Occipital lobe (tissue), 3 donors: Measurements from ENCODE around the gene RPL35. TPM values are rescaled to one million over a fixed set of nuclear protein-coding genes. Genes with fewer than 3 reads are reported as not detected.

Source experiments
- DNase-seq: peaks from one replicate; lab custom pipeline; 2025; lab: John Stamatoyannopoulos, UW
- small RNA-seq: library from RNA; depleted of rRNA; stranded (forward); fragments of <200 nt; gene quantifications from one replicate; pipeline ENCODE3, GENCODE V24; 2014
- total RNA-seq: library from RNA; depleted of rRNA; stranded (reverse); fragments of >200 nt; gene quantifications from one replicate; pipeline ENCODE4 v1.2.3, GENCODE V29; 2014

Gene RPL35
- total RNA-seq, 1 donor from 2014 or later: 686 TPM

DNA sequence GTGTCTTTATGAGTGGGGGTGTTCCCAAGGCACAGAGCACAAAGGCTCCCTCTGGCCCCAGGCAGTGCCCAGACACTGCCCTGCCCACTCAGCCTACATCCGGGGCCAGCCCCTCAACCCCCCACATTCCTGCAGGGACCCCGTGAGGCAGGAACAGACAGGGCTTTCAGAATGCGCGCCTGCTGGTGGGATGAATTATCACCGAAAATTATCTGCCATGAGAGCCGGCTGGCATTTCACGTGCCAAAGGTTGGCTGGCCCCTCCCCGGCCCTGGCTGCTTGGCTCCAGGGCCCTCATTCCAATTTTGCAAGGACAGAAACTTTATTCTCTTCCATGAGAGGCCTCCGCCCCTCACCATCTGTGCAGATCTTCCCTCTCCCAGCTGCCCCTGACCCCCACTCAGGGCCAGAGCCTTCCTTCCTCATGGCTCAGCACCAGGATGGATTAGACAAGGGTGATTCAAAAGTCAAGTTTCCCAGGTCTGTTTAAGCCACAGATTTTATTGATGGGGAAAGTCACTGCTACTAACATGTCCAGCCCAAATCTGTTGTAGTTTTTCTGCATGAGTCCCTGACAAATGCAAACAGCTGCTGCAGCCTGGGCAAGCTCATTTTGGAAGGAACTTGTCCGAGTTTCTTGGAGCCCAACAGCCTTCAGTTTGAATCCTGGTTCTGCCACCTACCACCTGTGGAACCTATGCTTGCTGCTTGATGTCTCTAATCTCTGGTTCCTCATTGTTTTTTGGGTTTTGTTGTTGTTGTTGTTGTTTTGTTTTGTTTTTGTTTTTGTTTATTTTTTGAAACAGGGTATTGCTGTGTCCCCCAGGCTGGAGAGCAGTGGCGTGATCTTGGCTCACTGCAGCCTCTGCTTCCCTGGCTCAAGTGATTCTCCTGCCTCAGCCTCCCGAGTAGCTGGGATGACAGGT is 40.8 kb downstream of the RPL35 start:
- no peak for DNase-seq

DNA sequence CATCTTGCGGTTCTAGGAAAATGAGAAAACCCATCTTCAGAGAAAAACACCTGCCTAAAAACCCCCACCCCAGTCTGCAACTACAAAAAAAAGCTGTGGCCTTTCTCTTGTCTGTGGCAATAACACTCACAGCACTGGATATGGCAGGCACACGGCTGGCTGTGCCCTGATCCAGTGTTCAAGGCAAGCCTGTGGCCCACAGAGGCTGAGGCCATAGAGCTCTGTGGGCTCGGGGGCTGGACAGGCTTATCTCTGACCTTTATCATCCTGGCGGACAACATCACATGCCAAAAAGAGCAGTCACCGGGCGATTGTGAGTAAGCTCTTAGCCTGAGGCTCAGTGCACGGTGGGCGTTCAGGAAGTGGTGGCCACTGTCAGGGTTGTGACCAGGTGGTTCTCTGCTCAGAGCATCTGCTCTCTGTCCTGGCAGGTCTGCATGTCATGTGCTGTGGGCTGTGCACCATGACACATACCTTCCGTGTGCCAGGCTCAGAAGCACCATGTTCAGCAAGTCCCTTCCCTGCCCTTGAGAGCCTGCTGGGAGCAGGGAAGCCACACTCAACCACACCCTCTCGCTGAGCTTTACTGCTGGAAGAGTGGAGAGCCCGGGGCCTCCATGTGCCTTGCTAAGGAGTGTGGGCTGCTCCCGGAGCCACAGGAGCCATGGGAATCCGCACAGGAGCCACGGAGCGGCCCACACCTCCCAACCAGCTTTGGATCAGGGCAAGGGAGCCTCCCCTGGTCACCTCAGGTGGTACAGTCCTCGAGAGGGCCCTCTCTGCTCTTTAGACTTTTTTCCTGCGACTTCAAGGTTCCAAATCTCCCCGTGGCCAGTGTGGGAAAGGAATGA is 43.1 kb downstream of the RPL35 start:
- DNase-seq: no peak

DNA sequence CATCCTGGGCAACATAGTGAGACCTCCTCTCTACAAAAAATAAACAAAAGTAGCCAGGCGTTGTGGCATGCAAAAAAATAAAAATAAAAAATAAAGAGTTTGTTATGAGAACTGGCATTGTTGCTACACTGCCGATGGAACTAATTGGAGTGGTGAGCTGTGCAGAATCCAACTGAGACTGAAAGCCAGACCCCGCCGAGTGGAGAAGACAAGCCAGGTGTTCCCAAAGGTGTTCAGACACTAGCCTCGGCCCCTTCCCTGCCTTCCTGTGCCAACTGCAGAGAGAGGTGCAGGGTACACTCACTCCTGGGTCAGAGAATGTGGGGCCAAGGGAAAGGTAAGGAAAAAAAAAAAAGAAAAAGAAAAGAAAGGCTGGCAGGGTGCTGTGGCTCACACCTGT is 46.2 kb downstream of the RPL35 start:
- DNase-seq: no peak

DNA sequence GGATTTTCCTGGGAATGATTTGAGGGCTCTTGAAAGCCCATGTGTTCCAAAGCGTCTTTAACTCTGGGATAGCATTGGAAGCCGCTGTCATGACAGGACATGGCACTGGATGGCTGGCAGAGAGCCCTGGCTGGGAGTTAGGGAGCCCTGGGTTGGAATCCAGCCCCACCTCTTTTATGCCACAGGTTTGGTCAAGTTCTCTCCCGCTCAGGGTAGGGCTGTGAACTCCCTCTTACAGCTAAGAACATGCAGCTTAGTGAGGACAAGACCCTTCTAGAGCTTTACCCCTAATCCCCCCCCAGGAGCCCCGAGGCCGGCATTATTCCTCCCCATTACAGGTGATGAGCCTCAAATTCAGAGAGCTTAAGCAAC is 47.6 kb downstream of the RPL35 start:
- DNase-seq: no peak

DNA sequence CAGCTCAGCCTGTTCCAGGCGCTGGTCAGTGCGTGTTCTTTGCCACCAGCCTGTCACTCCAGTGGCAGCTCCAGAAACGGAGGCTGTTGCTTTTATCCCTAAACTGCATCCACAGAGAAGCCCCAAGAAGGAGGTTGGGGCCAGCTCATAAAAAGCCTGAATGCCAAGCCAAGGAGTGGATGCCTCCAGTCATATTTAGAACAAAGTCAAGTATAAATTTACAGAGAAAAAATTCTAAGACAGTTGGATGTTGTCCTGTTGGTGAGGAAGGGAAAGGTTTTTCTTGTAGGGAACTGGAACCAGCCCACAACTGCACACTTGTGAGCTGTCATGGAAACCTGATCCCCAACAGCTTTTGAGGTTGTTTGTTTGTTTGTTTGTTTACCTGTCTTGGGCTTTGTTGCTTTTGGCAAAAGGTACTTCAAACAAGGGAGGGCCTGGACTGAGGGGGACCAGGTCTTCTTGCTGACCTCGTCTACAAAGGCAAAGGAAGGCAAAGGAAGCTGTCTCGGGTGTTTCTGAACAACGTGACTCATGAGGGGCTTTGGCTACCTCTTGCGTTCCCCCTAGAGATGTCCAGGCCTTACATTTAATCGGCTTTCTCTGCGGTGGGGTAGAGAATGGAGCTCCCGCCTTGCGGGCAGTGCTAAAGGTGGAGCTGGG is 48.1 kb downstream of the RPL35 start:
- DNase-seq: no peak

DNA sequence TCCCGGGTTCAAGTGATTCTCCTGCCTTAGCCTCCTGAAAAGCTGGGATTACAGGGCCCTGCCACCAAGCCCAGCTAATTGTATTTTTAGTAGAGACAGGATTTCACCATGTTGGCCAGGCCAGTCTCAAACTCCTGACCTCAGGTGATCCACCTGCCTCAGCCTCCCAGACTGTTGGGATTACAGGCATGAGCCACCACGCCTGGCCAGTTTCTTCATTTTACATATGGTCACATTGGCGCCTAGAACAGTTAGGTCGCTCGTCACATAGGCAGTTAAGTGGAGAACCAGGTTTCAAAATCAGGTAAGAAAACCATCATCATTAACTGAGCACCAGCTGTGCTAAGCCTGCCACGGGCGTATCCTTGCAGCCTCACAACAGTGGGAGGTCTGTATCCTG is 48.7 kb downstream of the RPL35 start:
- no peak for DNase-seq

DNA sequence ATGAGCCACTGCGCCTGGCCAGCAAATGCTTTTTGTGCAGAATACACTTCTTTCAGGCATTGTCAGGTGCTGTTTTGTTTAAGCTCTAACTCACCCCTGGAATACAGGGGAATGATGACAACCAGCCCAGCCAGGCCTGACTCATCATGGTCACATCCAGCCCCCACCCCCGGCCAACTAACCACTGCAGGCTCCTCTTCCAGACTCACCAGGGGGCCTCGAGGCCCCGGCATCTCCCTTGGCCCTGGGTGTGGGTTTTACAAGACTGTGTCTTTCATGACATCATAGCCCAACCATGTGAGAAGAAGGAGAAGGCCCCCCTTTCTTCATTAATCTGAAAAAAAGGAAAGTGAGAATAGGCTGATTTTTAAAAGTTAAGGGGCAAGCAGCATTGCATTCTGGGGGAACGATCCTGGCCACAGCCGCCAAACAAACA is 49.3 kb downstream of the RPL35 start:
- no peak for DNase-seq

DNA sequence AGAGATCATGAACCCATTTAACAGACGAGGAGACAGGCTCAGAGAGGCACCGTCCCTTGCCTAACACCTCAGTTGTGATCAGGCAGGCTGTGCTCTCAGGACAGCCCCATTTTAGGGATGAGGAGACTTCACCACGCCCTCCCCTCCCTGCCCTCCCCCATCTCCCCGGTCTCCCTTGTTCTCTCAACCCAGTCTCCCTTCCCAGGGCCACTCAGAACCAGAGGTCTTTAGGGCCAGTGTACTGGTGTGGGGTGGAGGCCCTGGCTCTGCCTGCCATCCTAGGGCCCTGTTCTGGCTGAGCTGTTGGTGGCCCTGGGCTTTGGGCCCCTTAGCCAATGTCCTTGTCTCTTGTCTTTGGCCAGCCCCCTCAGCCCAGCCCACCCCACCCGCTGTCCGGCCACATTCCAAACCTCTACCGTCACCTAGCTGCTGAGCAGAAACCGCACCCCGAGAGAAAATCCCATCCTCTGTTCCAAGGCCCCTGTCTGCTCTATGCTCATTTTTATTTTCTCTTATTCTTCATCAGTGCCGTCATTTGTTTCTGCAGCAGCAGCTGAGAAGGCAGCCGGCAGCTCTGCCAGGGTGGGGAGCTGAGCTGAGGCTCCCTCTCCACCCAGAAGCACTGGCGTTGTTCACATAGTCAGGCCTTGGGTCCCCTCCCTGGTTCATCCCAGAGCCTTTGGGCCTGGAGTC is 50.9 kb downstream of the RPL35 start:
- no peak for DNase-seq

DNA sequence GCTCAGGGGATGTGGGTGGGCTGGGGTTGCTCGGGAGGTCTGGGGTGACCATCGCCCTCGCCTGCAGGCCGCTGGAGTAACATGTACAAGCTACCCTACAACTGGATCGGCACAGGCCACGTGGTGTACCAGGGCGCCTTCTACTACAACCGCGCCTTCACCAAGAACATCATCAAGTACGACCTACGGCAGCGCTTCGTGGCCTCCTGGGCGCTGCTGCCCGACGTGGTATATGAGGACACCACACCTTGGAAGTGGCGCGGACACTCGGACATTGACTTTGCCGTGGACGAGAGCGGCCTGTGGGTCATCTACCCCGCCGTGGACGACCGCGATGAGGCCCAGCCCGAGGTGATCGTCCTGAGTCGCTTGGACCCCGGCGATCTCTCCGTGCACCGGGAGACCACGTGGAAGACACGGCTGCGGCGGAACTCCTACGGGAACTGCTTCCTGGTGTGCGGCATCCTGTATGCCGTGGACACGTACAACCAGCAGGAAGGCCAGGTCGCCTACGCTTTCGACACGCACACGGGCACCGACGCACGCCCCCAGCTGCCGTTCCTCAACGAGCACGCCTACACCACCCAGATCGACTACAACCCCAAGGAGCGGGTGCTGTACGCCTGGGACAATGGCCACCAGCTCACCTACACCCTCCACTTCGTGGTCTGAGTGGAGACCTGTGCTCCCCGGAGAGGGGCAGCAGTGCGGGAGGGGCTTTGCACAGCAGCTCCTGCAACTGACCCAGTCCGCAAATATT is 51.8 kb downstream of the RPL35 start:
- no peak for DNase-seq

DNA sequence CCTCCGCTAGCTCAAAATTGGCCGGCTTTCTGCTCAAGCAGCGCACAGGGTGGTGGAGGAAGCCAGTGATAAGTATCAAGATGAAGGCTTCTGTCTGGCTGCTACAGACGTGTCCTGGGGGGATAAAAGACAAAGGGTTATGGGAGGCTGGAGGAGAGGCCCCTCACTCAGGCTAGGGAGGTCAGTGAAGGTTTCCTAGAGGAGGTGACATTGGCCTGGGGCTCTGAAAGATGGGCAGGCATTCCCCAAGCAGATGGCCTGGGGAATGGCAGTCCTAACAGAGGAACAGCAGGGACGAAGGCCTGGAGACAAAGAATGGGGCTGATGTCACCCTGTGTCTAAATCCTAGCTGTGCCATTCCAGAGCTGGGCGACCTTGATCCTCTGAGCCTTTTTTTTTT is 52.5 kb downstream of the RPL35 start:
- no peak for DNase-seq

DNA sequence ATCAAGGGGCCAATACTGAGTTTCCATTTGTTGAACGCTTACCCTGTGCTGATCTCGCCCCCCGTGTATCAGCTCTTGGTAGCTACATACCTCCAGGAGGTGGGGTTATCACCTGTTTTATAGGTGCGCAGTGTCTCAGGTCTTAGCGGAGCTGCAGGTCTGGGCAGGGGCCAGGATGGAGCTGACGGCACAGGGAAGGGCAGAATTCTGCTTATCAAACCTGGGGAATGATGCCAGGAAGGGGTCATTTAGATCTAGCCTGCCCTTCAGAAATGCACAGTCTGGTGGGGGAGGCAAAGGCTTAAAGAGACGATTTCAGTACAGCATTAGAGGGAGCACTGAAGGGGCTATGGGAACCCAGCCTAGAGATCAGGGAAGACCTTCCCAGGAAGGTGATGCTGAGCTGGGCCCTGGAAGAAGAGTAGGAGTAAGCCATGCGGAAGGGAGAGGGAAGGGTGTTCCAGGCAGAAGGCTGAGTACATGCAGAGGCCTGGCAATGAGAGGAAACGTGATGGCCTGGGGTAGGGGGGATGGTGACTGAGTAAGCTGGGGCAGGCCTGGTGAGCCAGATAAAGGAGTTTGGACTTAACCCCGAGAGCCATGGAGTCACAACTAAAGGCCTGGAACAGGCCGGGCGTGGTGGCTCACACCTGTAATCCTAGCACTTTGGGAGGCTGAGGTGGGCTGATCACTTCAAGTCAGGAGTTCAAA is 53.4 kb downstream of the RPL35 start:
- DNase-seq: no peak

Small RNA genes lying within 50 kb of the gene (small RNA-seq; reads per million reads assigned to genes)
- not detected for gene RNU4-82P

Other genes with a start within 250 kb of the RPL35 start
- 2.0 TPM for gene NR6A1, start 90.6 kb downstream of the RPL35 start, total RNA-seq
- gene OLFML2A, start 84.8 kb downstream of the RPL35 start, total RNA-seq: 2.5 TPM
- gene WDR38, start 8.5 kb downstream of the RPL35 start, total RNA-seq: not detected
- gene ARPC5L, start 173 bp upstream of the RPL35 start, total RNA-seq: 10.1 TPM
- 11.5 TPM for gene GOLGA1, start 79.1 kb upstream of the RPL35 start, total RNA-seq